Thyroid gland (tissue), 4 donors: ENCODE results near the gene CNN3.

ENCODE experiments used
- CTCF ChIP-seq, 6 experiments: fragments of 200-600 bp in 3 of 6; fragments of 450-650 bp in 3 of 6; sonication (generic) in 3 of 6; IDR thresholded peaks; one replicate each; pipeline ENCODE4 v1.5.1; 2016 to 2019; ENCODE audit warnings: antibody characterized with exemption in 6 of 6, mild to moderate bottlenecking in 2 of 6, inconsistent platforms in 1 of 6, moderate library complexity in 1 of 6
- POLR2A ChIP-seq, 2 donors: fragments of 450-650 bp; IDR thresholded peaks; one replicate each; pipeline ENCODE4 v1.6.1; 2017; ENCODE audit warnings: antibody characterized with exemption in 2 of 2, mild to moderate bottlenecking in 2 of 2, moderate library complexity in 1 of 2

- TF ChIP-seq CTCF (IDR thresholded peaks at IDR 0.05): no peak
- no peak for TF ChIP-seq POLR2A (IDR thresholded peaks at IDR 0.05)
Observed at GRCh38 chr1:94903280-94904009, 23.5 kb downstream of the CNN3 start.
